ENCODE results near the gene FTO.

Gene FTO

GRCh38 chr16:54199487-54200160, 495.7 kb downstream of the FTO start:
- no peak for DNase-seq

DNA sequence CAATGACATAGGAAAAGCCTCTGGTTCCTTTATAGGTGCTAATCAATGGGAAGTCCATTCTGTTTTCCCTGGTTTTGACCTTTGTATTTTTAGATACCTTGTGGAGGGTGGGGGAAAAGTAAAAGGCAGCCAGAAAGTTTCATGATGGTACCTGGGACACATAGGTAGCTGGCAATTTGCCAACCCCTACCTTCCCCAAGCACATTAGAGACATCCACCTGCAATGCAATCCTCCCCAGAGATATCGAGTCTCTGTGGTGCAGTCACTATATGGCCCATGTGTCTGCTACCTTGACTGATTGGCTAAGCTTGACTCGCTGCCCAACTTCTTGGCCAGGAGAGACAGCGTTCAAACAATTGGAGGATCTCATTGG, 496.2 kb downstream of the FTO start:
- no peak for DNase-seq

- no peak for DNase-seq
Measured at GRCh38 chr16:54200720-54201119, 496.8 kb downstream of the FTO start.

DNA sequence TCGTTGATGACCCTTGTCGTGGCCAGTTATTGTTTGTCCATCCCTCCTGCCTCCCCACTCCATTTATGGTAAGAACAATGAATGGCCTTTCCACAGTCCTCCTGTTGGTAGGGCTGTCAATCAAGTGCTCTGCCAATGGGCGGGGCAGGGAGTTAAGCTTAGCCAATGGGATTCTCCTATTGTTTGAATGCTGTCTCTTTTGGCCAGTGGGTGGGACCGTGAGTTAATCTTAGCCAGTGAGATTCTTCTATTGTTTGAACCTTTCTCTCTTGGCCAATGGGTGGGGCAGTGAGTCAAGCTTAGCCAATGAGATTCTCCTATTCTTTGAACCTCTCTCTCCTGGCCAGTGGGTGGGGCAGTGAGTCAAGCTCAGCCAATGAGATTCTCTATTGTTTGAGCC, 497.2 kb downstream of the FTO start:
- no peak for DNase-seq
